Nephron progenitor cell (in vitro differentiated cells): ENCODE results near the gene NUDT7.

Experiments
- DNase-seq: peaks from one replicate; pipeline ENCODE4 v3.0.0; 2021
- H3K27ac Mint-ChIP-seq: 2 replicates; pipeline ENCODE4 v1.8.0; 2021; ENCODE audit warnings: mild to moderate bottlenecking, moderate library complexity, mixed read lengths
- H3K27me3 Mint-ChIP-seq: 2 replicates; pipeline ENCODE4 v1.8.0; 2021; ENCODE audit warnings: mild to moderate bottlenecking, low read depth, mixed read lengths; ENCODE audit not compliant: poor library complexity
- H3K36me3 Mint-ChIP-seq: 2 replicates; pipeline ENCODE4 v1.8.0; 2021; ENCODE audit warnings: low read depth, mixed read lengths
- H3K4me1 Mint-ChIP-seq: 2 replicates; pipeline ENCODE4 v1.8.0; 2021; ENCODE audit warnings: mixed read lengths
- H3K4me3 Mint-ChIP-seq: 2 replicates; pipeline ENCODE4 v1.8.0; 2021; ENCODE audit warnings: mild to moderate bottlenecking, moderate library complexity, mixed read lengths
- H3K9me3 Mint-ChIP-seq: 2 replicates; pipeline ENCODE4 v1.8.0; 2021; ENCODE audit warnings: mild to moderate bottlenecking, moderate library complexity, mixed read lengths
- CTCF ChIP-seq: fragments of 200-600 bp; sonication (generic); IDR thresholded peaks from 2 replicates; pipeline ENCODE4 v1.5.0; 2021; ENCODE audit warnings: antibody characterized with exemption

Gene NUDT7

GRCh38 chr16:77759201-77759600 is 36.9 kb downstream of the NUDT7 start:
- Mint-ChIP-seq H3K9me3 (no peaks in the 10 kb centered on the region), H3K27ac (no peak overlapping the region), H3K27me3 (peaks cover 12% of the 10 kb centered on the region), H3K4me3 (no peak overlapping the region), H3K4me1 (peaks cover 10% of the 10 kb centered on the region), H3K36me3 (no peaks in the 10 kb centered on the region)
- no peak for DNase-seq
- no peak for TF ChIP-seq CTCF

- H3K27ac Mint-ChIP-seq: no peak overlapping the region
- no peak for DNase-seq
- peaks cover 12% of the 10 kb centered on the region for H3K27me3 Mint-ChIP-seq
- H3K4me3 Mint-ChIP-seq: no peak overlapping the region
- peaks cover 10% of the 10 kb centered on the region for H3K4me1 Mint-ChIP-seq
- TF ChIP-seq CTCF: no peak
- H3K9me3 Mint-ChIP-seq: no peaks in the 10 kb centered on the region
- H3K36me3 Mint-ChIP-seq: no peaks in the 10 kb centered on the region
Observed at GRCh38 chr16:77759821-77760220, 37.5 kb downstream of the NUDT7 start.

- no peak for DNase-seq
- Mint-ChIP-seq H3K4me3 (no peak overlapping the region), H3K4me1 (peaks cover 10% of the 10 kb centered on the region), H3K9me3 (no peaks in the 10 kb centered on the region), H3K36me3 (no peaks in the 10 kb centered on the region), H3K27me3 (peaks cover 11% of the 10 kb centered on the region), H3K27ac (no peak overlapping the region)
- no peak for TF ChIP-seq CTCF
Observed at GRCh38 chr16:77760800-77761199, 38.5 kb downstream of the NUDT7 start.

GRCh38 chr16:77761204-77761603 is 38.9 kb downstream of the NUDT7 start:
- peaks cover 10% of the 10 kb centered on the region for H3K4me1 Mint-ChIP-seq
- H3K9me3 Mint-ChIP-seq: no peaks in the 10 kb centered on the region
- no peaks in the 10 kb centered on the region for H3K36me3 Mint-ChIP-seq
- no peak overlapping the region for H3K27ac Mint-ChIP-seq
- no peak overlapping the region for H3K4me3 Mint-ChIP-seq
- no peak for TF ChIP-seq CTCF
- DNase-seq: no peak
- H3K27me3 Mint-ChIP-seq: peaks cover 11% of the 10 kb centered on the region

- DNase-seq: no peak
- no peaks in the 10 kb centered on the region for H3K9me3 Mint-ChIP-seq
- TF ChIP-seq CTCF: no peak
- H3K36me3 Mint-ChIP-seq: no peaks in the 10 kb centered on the region
- H3K27ac Mint-ChIP-seq: no peak overlapping the region
- peaks cover 10% of the 10 kb centered on the region for H3K4me1 Mint-ChIP-seq
- no peak overlapping the region for H3K4me3 Mint-ChIP-seq
- peaks cover 8% of the 10 kb centered on the region for H3K27me3 Mint-ChIP-seq
Observed at GRCh38 chr16:77762262-77762661, 39.9 kb downstream of the NUDT7 start.

- no peak for DNase-seq
- Mint-ChIP-seq H3K27ac (no peak overlapping the region), H3K27me3 (peaks cover 11% of the 10 kb centered on the region), H3K4me3 (no peak overlapping the region), H3K9me3 (no peaks in the 10 kb centered on the region), H3K36me3 (no peaks in the 10 kb centered on the region), H3K4me1 (peaks cover 10% of the 10 kb centered on the region)
- no peak for TF ChIP-seq CTCF
Observed at GRCh38 chr16:77763994-77764393, 41.7 kb downstream of the NUDT7 start.
